GM12874 (cell line): ENCODE data around the gene CD55.

Experiments used
- CTCF ChIP-seq: IDR thresholded peaks from 2 replicates; pipeline ENCODE4 v1.5.1; 2011; ENCODE audit warnings: low read depth, mild to moderate bottlenecking, control low read depth, low read length, moderate library complexity; ENCODE audit not compliant: insufficient read depth

The CD55 gene

GRCh38 chr1:207306603-207307002, 14.9 kb upstream of the CD55 start:
- no peak for TF ChIP-seq CTCF

GRCh38 chr1:207308451-207309190, 12.9 kb upstream of the CD55 start:
- TF ChIP-seq CTCF, result no peak

GRCh38 chr1:207309745-207310273, 11.7 kb upstream of the CD55 start:
- TF ChIP-seq CTCF, result no peak

DNA sequence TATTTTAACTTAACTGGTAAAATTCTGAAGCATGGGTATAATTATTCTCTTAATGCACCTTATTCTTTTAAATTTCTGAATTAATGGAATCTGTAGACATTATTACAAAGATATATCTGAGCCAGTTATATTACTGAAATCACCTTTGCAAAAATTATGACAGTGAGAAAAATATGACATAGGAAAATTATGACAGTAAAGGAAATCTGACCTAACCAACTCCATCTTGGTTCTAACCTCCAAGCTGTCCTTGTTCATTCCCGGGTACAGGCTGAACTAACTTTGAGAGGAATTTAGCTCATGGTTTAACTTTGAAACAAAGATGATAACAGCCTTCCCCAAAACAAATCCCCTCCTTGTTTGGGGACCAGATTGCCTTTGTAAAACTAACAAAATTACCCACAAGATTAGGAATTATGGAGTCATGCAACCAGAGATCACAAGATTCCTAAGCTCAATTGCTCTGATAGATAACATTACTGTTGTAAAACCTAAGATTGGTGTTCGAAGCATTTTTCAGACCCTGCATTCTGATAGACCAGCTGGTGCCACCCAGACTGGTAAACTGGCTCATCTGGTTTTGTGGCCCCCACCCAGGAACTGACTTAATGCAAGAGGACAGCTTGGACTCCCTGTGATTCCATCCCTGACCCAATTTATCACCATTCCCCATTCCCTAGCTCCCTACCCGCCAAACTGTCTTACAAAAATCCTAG, 9.4 kb upstream of the CD55 start:
- TF ChIP-seq CTCF, result no peak

- TF ChIP-seq CTCF, result no peak
Observed at GRCh38 chr1:207312604-207312920, 8.9 kb upstream of the CD55 start.

- no peak for TF ChIP-seq CTCF
Observed at GRCh38 chr1:207313131-207313530, 8.3 kb upstream of the CD55 start.

- TF ChIP-seq CTCF, result no peak
Observed at GRCh38 chr1:207314816-207315215, 6.7 kb upstream of the CD55 start.
